ENCODE measurements around the gene PICALM. TPM values are rescaled to one million over a fixed set of nuclear protein-coding genes. Genes with fewer than 3 reads are reported as not detected.

PICALM gene
- total and polyA plus RNA-seq, 9 of the 15 experiments (the other 6 are each of a cell fraction or from before 2014, with no cell fraction given), result 41.3 to 990 (median 309) TPM

GRCh38 chr11:85965202-85965601 is 103.7 kb downstream of the PICALM start:
- DNase-seq (ENCODE audit: extremely low read depth in 1 of 4, low spot score in 3 of 4) (no peak), ATAC-seq (no peak), FAIRE-seq (no peak)
- Histone ChIP-seq H3K79me2 (ENCODE audit: control insufficient read depth, insufficient read depth, low read length) (peaks cover 85% of the 10 kb centered on the region), H3K27ac (ENCODE audit: extremely low read depth, low read depth, low read length) (no peak overlapping the region), H3K9me3 (replicated peaks; ENCODE audit: control insufficient read depth, insufficient read depth, low read depth, low read length) (no peaks in the 10 kb centered on the region), H3K4me2 (ENCODE audit: insufficient read depth, low read length) (no peak overlapping the region), H2AFZ (ENCODE audit: low read depth, low read length) (no peak overlapping the region), H3K9ac (ENCODE audit: insufficient read depth in 1 of 2, low read depth in 2 of 2, low read length in 2 of 2) (no peak overlapping the region), H3K36me3 (ENCODE audit: control insufficient read depth, insufficient read depth, low read length) (peaks cover 96% of the 10 kb centered on the region), H3K4me1 (replicated peaks in 1 of 2; ENCODE audit: control insufficient read depth in 2 of 2, insufficient read depth in 2 of 2, low read length in 2 of 2) (no peaks in the 10 kb centered on the region; a peak in 1 of 5 replicates), H4K20me1 (replicated peaks; ENCODE audit: control insufficient read depth, insufficient read depth, low read length) (no peaks in the 10 kb centered on the region; the same call in none of the 2 replicates), H3K27me3 (ENCODE audit: control insufficient read depth in 2 of 2, insufficient read depth in 2 of 2, low read length in 2 of 2) (no peaks in the 10 kb centered on the region), H3K4me3 (no peak overlapping the region), H3K9me1 (ENCODE audit: control insufficient read depth, insufficient read depth, low read length) (no peaks in the 10 kb centered on the region)
- 95% methylated on average over 2 of the region's 2 CpGs for WGBS (ENCODE audit: insufficient coverage, low coverage, missing lambda C conversion rate)
- ChIA-PET POLR2A (interaction anchor here (0.6 kb wide), 1 partner anchor 110 kb away, joined by 3 read pairs; the partner anchor contains the start of gene CCDC83), CTCF (ENCODE audit: low intra/inter-chr PET ratio) (no interaction called here)
- BruUV-seq (replicated peaks), result no TSS peak
- in situ Hi-C loops (cut with MboI), result no loop called here
- intact Hi-C loops (cut with micrococcal nuclease), result no loop called here
- TF ChIP-seq ATF4 (CRISPR knock-in tag; IDR thresholded peaks at IDR 0.05) (no peak), WHSC1 (IDR thresholded peaks at IDR 0.05; ENCODE audit: low read length) (no peak), MAFF (IDR thresholded peaks at IDR 0.05; ENCODE audit: low read length) (0 out of 2 replicates have a peak, but pooled peaks have one; percentile 4), SNRNP70 (optimal IDR thresholded peaks at IDR 0.05; ENCODE audit: low read depth, low read length) (no peak), TAF7 (tag; IDR thresholded peaks at IDR 0.05) (no peak), NFXL1 (CRISPR knock-in tag; IDR thresholded peaks at IDR 0.05) (no peak), ZNF655 (CRISPR knock-in tag; IDR thresholded peaks at IDR 0.05) (no peak), ZNF586 (CRISPR knock-in tag; conservative IDR thresholded peaks at IDR 0.05) (no peak), NFRKB (IDR thresholded peaks at IDR 0.05; ENCODE audit: low read depth) (no peak), ZNF316 (IDR thresholded peaks at IDR 0.05) (peak; percentile 73), ZBTB7A (IDR thresholded peaks at IDR 0.05; ENCODE audit: borderline replicate concordance, control insufficient read depth, low read depth, low read length) (no peak), ARID3A (IDR thresholded peaks at IDR 0.05; ENCODE audit: borderline replicate concordance, low read depth, low read length) (no peak), PATZ1 (CRISPR knock-in tag; IDR thresholded peaks at IDR 0.05; ENCODE audit: borderline replicate concordance) (no peak), SIRT6 (IDR thresholded peaks at IDR 0.05; ENCODE audit: low read depth, low read length) (no peak), MEF2D (tag; conservative IDR thresholded peaks at IDR 0.05; ENCODE audit: low read depth) (no peak), TBL1XR1 (IDR thresholded peaks at IDR 0.05; ENCODE audit: low read length in 2 of 2) (no peak), C11orf30 (IDR thresholded peaks at IDR 0.05; ENCODE audit: low read depth) (peak; percentile 48; the same call in 1 of the 2 replicates), ZNF121 (CRISPR knock-in tag; conservative IDR thresholded peaks at IDR 0.05) (no peak)

Data from K562 (cell line).